Naive thymus-derived CD8-positive, alpha-beta T cell (primary cell): Measurements from ENCODE around the gene WWC1. TPM values are rescaled to one million over a fixed set of nuclear protein-coding genes. Genes with fewer than 3 reads are reported as not detected.
A peak's percentile ranks its signal among the peaks of the same experiment; 100 is the strongest.
"Not testable (repeated sequence)": the region's sequence is repeated elsewhere in the genome, so short reads cannot be mapped to it uniquely, and the experiment has no call there.

Source experiments
- ATAC-seq, 2 donors: fragments of 150-1000 bp; cut with Tn5 transposase in 1 of 2; sonication (Bioruptor Pico), chemical (Tn5 transposase) in 1 of 2; 1 replicate in 1 of 2; 2 replicates in 1 of 2; pipeline ENCODE4 v1.10.0; 2021; ENCODE audit warnings: mild to moderate bottlenecking in 2 of 2, moderate library complexity in 2 of 2
- POLR2A ChIA-PET: fragments of 350-600 bp; sonication (Branson Sonifier 250); formaldehyde crosslinking; loops from one replicate; lab custom pipeline; 2021; ENCODE audit warnings: antibody characterized with exemption; lab: Charles Lee
- DNase-seq, 10 donors: peaks; one replicate each; pipeline versions ENCODE4 v3.0.0 to v3.0.0-alpha.2; 2020 to 2022
- H3K27ac Mint-ChIP-seq, 10 donors: one replicate each; pipeline ENCODE4 v1.8.0; 2020 to 2022; ENCODE audit warnings: mild to moderate bottlenecking in 10 of 10, mixed read lengths in 10 of 10, moderate library complexity in 4 of 10, inconsistent platforms in 1 of 10
- H3K27me3 Mint-ChIP-seq, 5 donors: one replicate each; pipeline ENCODE4 v1.8.0; 2021 to 2022; ENCODE audit warnings: mixed read lengths in 5 of 5
- H3K36me3 Mint-ChIP-seq, 3 donors: one replicate each; pipeline ENCODE4 v1.8.0; 2020 to 2022; ENCODE audit warnings: mixed read lengths in 3 of 3, mild to moderate bottlenecking in 2 of 3, inconsistent platforms in 1 of 3
- H3K4me1 Mint-ChIP-seq, 4 donors: one replicate each; pipeline ENCODE4 v1.8.0; 2021 to 2022; ENCODE audit warnings: mixed read lengths in 4 of 4
- H3K4me3 Mint-ChIP-seq, 10 donors: one replicate each; pipeline ENCODE4 v1.8.0; 2020 to 2022; ENCODE audit warnings: mild to moderate bottlenecking in 10 of 10, mixed read lengths in 10 of 10, moderate library complexity in 6 of 10, inconsistent platforms in 1 of 10
- H3K9me3 Mint-ChIP-seq, 9 donors: one replicate each; pipeline ENCODE4 v1.8.0; 2020 to 2022; ENCODE audit warnings: mixed read lengths in 9 of 9, mild to moderate bottlenecking in 3 of 9, inconsistent platforms in 1 of 9, moderate library complexity in 1 of 9
- polyA plus RNA-seq, 3 donors: library from polyadenylated mRNA; unstranded; fragments of 300-500 nt; fragmentation: Illumina TruSeq; gene quantifications; one replicate each; pipeline ENCODE4 v1.2.3, GENCODE V29; 2021
- total RNA-seq, 8 experiments: library from RNA in 2 of 8; stranded (reverse) in 2 of 8; gene quantifications; one replicate each; pipeline ENCODE4 v1.2.3 and lab custom pipeline; 2021 to 2026

The WWC1 gene
- total and polyA plus RNA-seq, 5 experiments from 2014 or later, result 0.15 to 0.62 TPM; not detected in 3

DNA sequence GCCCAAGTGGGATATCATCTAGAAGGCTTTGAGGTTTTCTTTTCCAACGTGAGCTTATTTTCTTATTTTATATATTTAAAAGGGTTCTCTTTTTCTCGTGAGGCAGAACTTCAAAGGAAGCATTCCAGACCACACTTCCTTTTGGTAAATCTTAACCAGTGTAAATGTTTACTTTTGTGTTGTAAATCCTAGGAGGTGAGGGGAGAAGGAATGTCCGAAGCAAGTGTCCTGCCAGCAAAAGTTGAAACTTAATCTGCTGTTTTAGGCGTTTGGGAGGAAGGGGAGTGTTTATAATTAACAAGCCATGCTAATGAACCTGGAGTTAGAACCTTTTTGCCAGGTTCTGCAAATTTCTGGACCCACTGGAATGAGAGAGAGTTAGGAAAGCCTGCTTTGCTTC, 37.9 kb downstream of the WWC1 start:
- ATAC-seq, result no peak
- Mint-ChIP-seq H3K9me3 (no peaks in the 10 kb centered on the region), H3K27me3 (peaks cover 19 to 51% (median 24%) of the 10 kb centered on the region in 5 donors), H3K27ac (no peak overlapping the region), H3K4me1 (no peaks in the 10 kb centered on the region), H3K36me3 (peaks cover 0 to 3% (median 0%) of the 10 kb centered on the region in 3 donors), H3K4me3 (no peak overlapping the region)
- no peak for DNase-seq
- POLR2A ChIA-PET, result no interaction called here

DNA sequence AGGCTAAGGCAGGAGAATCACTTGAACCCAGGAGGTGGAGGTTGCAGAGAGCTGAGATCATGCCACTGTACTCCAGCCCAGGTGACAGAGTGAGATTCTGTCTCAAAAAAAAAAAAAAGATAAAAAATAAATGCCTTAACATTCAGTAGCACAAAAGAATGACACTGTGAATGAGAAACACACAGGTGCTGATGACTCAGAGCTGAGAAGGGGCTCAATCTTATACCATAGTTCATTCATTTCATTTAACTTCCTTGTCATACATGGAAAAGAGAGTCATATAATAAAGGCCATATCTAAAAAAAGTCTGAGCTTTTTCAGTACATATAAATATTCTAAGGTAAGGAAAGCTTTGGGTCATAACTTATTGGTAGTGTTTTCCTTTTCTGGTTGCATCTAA, 40.6 kb downstream of the WWC1 start:
- H3K27me3 Mint-ChIP-seq, result peaks cover 18 to 46% (median 26%) of the 10 kb centered on the region in 5 donors
- no peaks in the 10 kb centered on the region for H3K9me3 Mint-ChIP-seq
- DNase-seq (no peak), ATAC-seq (no peak)
- no peak overlapping the region for H3K4me3 Mint-ChIP-seq
- H3K4me1 Mint-ChIP-seq, result no peaks in the 10 kb centered on the region
- peaks cover 0 to 3% (median 0%) of the 10 kb centered on the region in 3 donors for H3K36me3 Mint-ChIP-seq
- POLR2A ChIA-PET, result no interaction called here
- no peak overlapping the region for H3K27ac Mint-ChIP-seq

- H3K4me1 Mint-ChIP-seq, result peaks cover 0 to 1% (median 0%) of the 10 kb centered on the region in 4 donors
- H3K4me3 Mint-ChIP-seq, result no peak overlapping the region
- ATAC-seq (no peak), DNase-seq (no peak)
- peaks cover 0 to 3% (median 0%) of the 10 kb centered on the region in 3 donors for H3K36me3 Mint-ChIP-seq
- H3K27me3 Mint-ChIP-seq, result peaks cover 12 to 35% (median 23%) of the 10 kb centered on the region in 5 donors
- POLR2A ChIA-PET, result no interaction called here
- H3K27ac Mint-ChIP-seq, result no peak overlapping the region
- H3K9me3 Mint-ChIP-seq, result peaks cover 0 to 2% (median 0%) of the 10 kb centered on the region in 9 donors
Measured at GRCh38 chr5:168334280-168334679, 42.8 kb downstream of the WWC1 start.

GRCh38 chr5:168334695-168335094, 43.2 kb downstream of the WWC1 start:
- no peaks in the 10 kb centered on the region for H3K36me3 Mint-ChIP-seq
- POLR2A ChIA-PET, result no interaction called here
- H3K27ac Mint-ChIP-seq, result no peak overlapping the region
- ATAC-seq, result no peak
- H3K27me3 Mint-ChIP-seq, result peaks cover 11 to 31% (median 19%) of the 10 kb centered on the region in 5 donors
- DNase-seq, result no peak
- peaks cover 0 to 1% (median 0%) of the 10 kb centered on the region in 4 donors for H3K4me1 Mint-ChIP-seq
- peaks cover 0 to 2% (median 0%) of the 10 kb centered on the region in 9 donors for H3K9me3 Mint-ChIP-seq
- H3K4me3 Mint-ChIP-seq, result no peak overlapping the region

DNA sequence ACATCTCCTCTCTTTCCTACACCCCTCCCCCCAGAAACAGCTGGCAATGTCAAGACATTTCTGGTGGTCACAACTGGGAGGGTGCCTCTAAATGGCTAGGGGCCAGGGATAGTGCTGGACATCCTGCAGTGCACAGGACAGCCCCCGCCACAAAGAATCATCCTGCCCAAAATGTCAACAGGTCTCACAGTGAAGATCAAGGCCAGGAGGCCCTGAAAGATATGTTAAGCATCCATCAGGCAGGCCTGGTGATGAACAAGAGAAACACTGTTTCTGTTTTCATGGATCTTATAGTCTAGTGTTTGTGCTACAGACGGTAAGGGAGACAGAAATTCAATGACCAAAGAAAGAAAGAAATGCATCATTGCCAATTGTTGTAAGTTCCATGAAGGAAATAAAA, 45.9 kb downstream of the WWC1 start:
- DNase-seq (no peak), ATAC-seq (no peak)
- POLR2A ChIA-PET, result no interaction called here
- peaks cover 0 to 1% (median 0%) of the 10 kb centered on the region in 4 donors for H3K4me1 Mint-ChIP-seq
- H3K36me3 Mint-ChIP-seq, result no peaks in the 10 kb centered on the region
- H3K27ac Mint-ChIP-seq, result peak overlapping the region in 1 of 10 donors; percentile 15
- peaks cover 0 to 7% (median 0%) of the 10 kb centered on the region in 9 donors for H3K9me3 Mint-ChIP-seq
- H3K4me3 Mint-ChIP-seq, result no peak overlapping the region
- peaks cover 10 to 49% (median 17%) of the 10 kb centered on the region in 5 donors for H3K27me3 Mint-ChIP-seq

- no peak for DNase-seq
- peaks cover 0 to 7% (median 0%) of the 10 kb centered on the region in 9 donors for H3K9me3 Mint-ChIP-seq
- peak overlapping the region in 1 of 10 donors; percentile 24 for H3K27ac Mint-ChIP-seq
- H3K4me1 Mint-ChIP-seq, result peaks cover 0 to 1% (median 0%) of the 10 kb centered on the region in 4 donors
- no peak overlapping the region for H3K4me3 Mint-ChIP-seq
- peaks cover 7 to 33% (median 15%) of the 10 kb centered on the region in 5 donors for H3K27me3 Mint-ChIP-seq
- no peaks in the 10 kb centered on the region for H3K36me3 Mint-ChIP-seq
- POLR2A ChIA-PET, result no interaction called here
- no peak for ATAC-seq
Measured at GRCh38 chr5:168339109-168339771, 47.8 kb downstream of the WWC1 start.

- H3K9me3 Mint-ChIP-seq, H3K4me1 Mint-ChIP-seq, DNase-seq, POLR2A ChIA-PET, H3K27ac Mint-ChIP-seq, H3K4me3 Mint-ChIP-seq, ATAC-seq, H3K36me3 Mint-ChIP-seq: not testable (repeated sequence)
- H3K27me3 Mint-ChIP-seq, result peaks cover 6 to 33% (median 15%) of the 10 kb centered on the region in 5 donors
Measured at GRCh38 chr5:168339772-168340140, 48.3 kb downstream of the WWC1 start.

DNA sequence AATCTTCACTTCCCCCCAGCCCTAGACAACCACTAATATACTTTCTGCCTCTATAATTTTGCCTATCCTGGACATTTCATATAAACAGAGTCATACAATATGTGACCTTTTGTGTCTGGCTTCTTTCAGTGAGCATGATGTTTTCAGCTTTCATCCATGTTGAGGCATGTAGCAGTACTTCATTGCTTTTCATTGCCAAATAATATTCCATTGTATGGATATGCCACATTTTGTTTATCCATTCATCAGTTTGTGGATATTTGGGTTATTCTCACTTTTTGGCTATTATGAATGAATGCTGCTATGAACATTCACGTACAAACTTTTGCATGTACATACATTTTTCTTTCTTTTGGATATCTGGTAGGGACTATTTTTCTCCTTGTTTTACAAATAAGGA, 49.0 kb downstream of the WWC1 start:
- H3K4me3 Mint-ChIP-seq, result no peak overlapping the region
- H3K36me3 Mint-ChIP-seq, result no peaks in the 10 kb centered on the region
- ATAC-seq, result no peak
- no peak for DNase-seq
- POLR2A ChIA-PET, result no interaction called here
- peaks cover 6 to 33% (median 15%) of the 10 kb centered on the region in 5 donors for H3K27me3 Mint-ChIP-seq
- H3K9me3 Mint-ChIP-seq, result peaks cover 0 to 7% (median 0%) of the 10 kb centered on the region in 9 donors
- peaks cover 0 to 1% (median 0%) of the 10 kb centered on the region in 4 donors for H3K4me1 Mint-ChIP-seq
- H3K27ac Mint-ChIP-seq, result no peak overlapping the region

DNA sequence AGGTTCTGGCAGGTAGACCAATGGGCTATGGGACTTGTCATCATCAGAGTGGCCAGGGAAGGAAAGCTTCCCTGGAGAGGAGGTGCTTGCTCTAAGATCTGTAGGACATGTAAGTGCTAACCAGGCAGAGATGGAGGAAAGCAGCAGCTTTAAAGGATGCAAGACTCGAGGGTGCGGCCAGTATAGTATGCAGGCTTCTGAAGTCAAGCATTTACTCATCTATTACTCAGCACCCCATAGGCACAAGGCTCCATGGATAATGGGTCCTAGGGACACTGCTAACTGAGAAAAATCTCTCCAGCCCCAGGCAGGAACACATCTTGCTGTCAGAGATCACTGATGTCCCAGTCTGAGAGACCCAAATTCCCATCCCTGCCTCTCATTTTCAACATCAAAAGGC, 49.7 kb downstream of the WWC1 start:
- peaks cover 8 to 33% (median 15%) of the 10 kb centered on the region in 5 donors for H3K27me3 Mint-ChIP-seq
- H3K9me3 Mint-ChIP-seq, result peaks cover 0 to 7% (median 0%) of the 10 kb centered on the region in 9 donors
- no peaks in the 10 kb centered on the region for H3K36me3 Mint-ChIP-seq
- peaks cover 0 to 1% (median 0%) of the 10 kb centered on the region in 4 donors for H3K4me1 Mint-ChIP-seq
- no peak for DNase-seq
- H3K27ac Mint-ChIP-seq, result no peak overlapping the region
- POLR2A ChIA-PET, result no interaction called here
- ATAC-seq, result no peak
- H3K4me3 Mint-ChIP-seq, result no peak overlapping the region

- peaks cover 0 to 1% (median 0%) of the 10 kb centered on the region in 4 donors for H3K4me1 Mint-ChIP-seq
- H3K9me3 Mint-ChIP-seq, result peaks cover 0 to 7% (median 0%) of the 10 kb centered on the region in 9 donors
- no peak for DNase-seq
- peaks cover 10 to 36% (median 13%) of the 10 kb centered on the region in 5 donors for H3K27me3 Mint-ChIP-seq
- no peaks in the 10 kb centered on the region for H3K36me3 Mint-ChIP-seq
- ATAC-seq, result no peak
- POLR2A ChIA-PET, result no interaction called here
- H3K27ac Mint-ChIP-seq, result no peak overlapping the region
- no peak overlapping the region for H3K4me3 Mint-ChIP-seq
Measured at GRCh38 chr5:168342151-168342825, 50.8 kb downstream of the WWC1 start.

GRCh38 chr5:168342985-168343384, 51.5 kb downstream of the WWC1 start:
- POLR2A ChIA-PET, result no interaction called here
- Mint-ChIP-seq H3K27ac (no peak overlapping the region), H3K9me3 (peaks cover 0 to 7% (median 0%) of the 10 kb centered on the region in 9 donors), H3K36me3 (no peaks in the 10 kb centered on the region), H3K4me3 (no peak overlapping the region), H3K4me1 (no peaks in the 10 kb centered on the region), H3K27me3 (peaks cover 6 to 34% (median 15%) of the 10 kb centered on the region in 5 donors)
- no peak for DNase-seq
- ATAC-seq, result no peak

DNA sequence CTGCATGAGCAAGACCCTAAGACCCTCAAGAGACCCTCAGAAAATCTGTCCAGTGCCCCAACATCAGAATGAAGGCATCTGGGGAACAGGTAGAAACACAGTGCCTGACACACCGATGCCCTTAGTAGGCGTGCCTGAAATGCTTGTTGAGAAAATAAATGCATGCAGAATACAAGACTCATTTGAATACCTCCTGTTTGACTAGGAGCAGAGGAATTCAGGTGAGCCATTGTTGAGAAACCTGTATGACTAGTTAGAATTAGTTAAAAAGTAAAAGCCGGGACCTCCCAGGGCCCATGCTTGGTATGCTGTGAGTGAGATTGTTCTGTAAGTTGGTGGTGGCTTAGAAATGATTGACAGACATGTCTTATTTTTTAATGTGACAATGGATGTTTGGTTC, 55.0 kb downstream of the WWC1 start:
- no peaks in the 10 kb centered on the region for H3K9me3 Mint-ChIP-seq
- no peak for DNase-seq
- no peak overlapping the region for H3K27ac Mint-ChIP-seq
- no peak overlapping the region for H3K4me3 Mint-ChIP-seq
- no peaks in the 10 kb centered on the region for H3K36me3 Mint-ChIP-seq
- peaks cover 4 to 36% (median 14%) of the 10 kb centered on the region in 5 donors for H3K27me3 Mint-ChIP-seq
- no peak for ATAC-seq
- H3K4me1 Mint-ChIP-seq, result no peaks in the 10 kb centered on the region
- POLR2A ChIA-PET, result no interaction called here

DNA sequence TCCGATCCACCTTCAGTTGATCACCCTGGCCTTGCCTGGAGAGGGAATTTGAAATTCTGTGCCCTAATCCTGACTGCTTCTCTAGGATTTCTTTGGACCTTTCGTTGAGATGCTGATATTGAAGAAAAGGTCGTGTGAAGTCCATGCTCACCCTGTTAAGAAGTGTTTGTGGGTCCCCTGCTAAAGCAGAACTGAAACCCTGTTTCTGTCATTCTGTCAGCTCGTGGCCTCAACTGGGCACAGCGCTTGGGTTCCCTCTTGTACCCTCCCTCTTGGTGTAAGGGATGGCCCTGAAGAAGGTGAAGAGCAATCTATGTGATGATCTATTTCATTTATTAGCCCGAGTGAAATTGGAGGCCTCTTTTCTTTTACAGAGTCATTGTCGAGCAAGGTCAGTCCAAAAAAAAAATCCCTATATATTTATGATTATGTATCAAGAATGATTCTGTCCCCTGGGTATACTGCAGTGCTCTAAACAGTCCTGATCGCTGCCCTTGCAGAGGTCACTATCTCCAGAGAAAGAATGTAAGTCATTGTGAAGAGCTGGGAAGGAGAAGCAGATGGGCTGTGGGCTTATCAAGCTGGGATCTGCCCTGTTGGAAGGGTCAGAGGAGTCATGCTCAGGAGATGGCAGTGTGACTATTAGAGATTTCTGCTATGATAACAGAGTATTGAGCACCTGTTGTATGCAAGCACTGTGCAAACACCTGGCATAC, 56.1 kb downstream of the WWC1 start:
- no peak overlapping the region for H3K4me3 Mint-ChIP-seq
- H3K4me1 Mint-ChIP-seq, result no peaks in the 10 kb centered on the region
- ATAC-seq (no peak), DNase-seq (no peak)
- no peaks in the 10 kb centered on the region for H3K36me3 Mint-ChIP-seq
- no peak overlapping the region for H3K27ac Mint-ChIP-seq
- no peaks in the 10 kb centered on the region for H3K9me3 Mint-ChIP-seq
- POLR2A ChIA-PET, result no interaction called here
- H3K27me3 Mint-ChIP-seq, result peaks cover 2 to 26% (median 14%) of the 10 kb centered on the region in 5 donors
